ENCODE measurements around the gene EYA3. TPM values are rescaled to one million over a fixed set of nuclear protein-coding genes. Genes with fewer than 3 reads are reported as not detected.
"Not testable (repeated sequence)": the region's sequence is repeated elsewhere in the genome, so short reads cannot be mapped to it uniquely, and the experiment has no call there.

EYA3 gene
- total RNA-seq, 4 donors from 2014 or later: 8.2 to 11.9 (median 8.7) TPM

DNA sequence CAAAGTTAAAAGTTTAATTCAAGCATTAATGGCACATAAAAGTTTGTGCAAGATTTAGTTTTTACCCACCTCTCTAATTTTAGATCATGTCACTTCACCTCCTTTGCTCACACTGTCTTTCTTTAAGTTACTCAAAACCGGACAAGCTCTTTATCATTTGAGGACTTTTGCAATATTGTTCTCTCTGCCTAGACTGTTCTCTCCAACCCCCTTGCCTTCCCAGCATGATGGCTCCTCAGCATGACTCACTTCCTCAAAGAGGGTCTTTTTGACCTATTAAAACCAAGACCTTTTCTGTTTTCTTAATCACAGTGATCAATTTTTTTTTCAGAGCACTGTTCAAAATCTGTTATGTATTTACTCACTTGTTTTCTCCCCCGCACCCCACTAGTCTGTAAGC lies 67.3 kb downstream of the EYA3 start:
- 88% methylated on average over 2 of the region's 2 CpGs for WGBS
- Histone ChIP-seq H3K27me3 (no peaks in the 10 kb centered on the region), H3K36me3 (peaks cover 0 to 34% (median 18%) of the 10 kb centered on the region in 4 donors), H3K4me1 (no peaks in the 10 kb centered on the region), H3K9me3 (no peaks in the 10 kb centered on the region), H3K27ac (replicated peaks in 1 of 4) (no peak overlapping the region), H3K4me3 (no peak overlapping the region)
- intact Hi-C loops (cut with DNase I): no loop called here
- no peak for TF ChIP-seq POLR2AphosphoS5 (IDR thresholded peaks at IDR 0.05)
- TF ChIP-seq POLR2A (IDR thresholded peaks at IDR 0.05; ENCODE audit: low read depth): no peak
- TF ChIP-seq, protein P1, sequence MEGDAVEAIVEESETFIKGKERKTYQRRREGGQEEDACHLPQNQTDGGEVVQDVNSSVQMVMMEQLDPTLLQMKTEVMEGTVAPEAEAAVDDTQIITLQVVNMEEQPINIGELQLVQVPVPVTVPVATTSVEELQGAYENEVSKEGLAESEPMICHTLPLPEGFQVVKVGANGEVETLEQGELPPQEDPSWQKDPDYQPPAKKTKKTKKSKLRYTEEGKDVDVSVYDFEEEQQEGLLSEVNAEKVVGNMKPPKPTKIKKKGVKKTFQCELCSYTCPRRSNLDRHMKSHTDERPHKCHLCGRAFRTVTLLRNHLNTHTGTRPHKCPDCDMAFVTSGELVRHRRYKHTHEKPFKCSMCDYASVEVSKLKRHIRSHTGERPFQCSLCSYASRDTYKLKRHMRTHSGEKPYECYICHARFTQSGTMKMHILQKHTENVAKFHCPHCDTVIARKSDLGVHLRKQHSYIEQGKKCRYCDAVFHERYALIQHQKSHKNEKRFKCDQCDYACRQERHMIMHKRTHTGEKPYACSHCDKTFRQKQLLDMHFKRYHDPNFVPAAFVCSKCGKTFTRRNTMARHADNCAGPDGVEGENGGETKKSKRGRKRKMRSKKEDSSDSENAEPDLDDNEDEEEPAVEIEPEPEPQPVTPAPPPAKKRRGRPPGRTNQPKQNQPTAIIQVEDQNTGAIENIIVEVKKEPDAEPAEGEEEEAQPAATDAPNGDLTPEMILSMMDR (IDR thresholded peaks at IDR 0.05): no peak
- TF ChIP-seq EP300 (IDR thresholded peaks at IDR 0.05): no peak
- no peak for DNase-seq (ENCODE audit: extremely low spot score)

DNA sequence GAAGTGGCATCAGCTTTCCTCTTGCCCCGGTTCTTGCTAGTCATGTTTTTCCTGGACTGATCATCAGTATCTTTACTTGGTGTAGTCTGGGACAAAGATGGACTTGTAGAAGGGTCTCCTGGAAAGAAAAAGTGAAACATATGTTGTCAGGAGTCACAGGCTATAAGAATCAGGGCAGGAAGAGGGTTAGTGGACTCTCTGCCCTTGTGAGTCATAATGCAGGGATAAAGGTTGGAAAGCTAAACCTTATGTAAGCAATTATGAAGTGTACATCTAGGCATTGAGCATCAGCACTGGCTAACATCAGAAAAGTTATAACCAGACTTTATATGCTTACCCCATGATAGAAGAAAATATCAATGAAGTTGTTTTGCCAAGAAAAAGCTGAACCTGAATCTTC lies 77.4 kb downstream of the EYA3 start:
- TF ChIP-seq POLR2A (IDR thresholded peaks at IDR 0.05; ENCODE audit: low read depth) (no peak), EP300 (IDR thresholded peaks at IDR 0.05) (no peak), POLR2AphosphoS5 (IDR thresholded peaks at IDR 0.05) (no peak)
- TF ChIP-seq, protein P1 (IDR thresholded peaks at IDR 0.05): no peak
- Histone ChIP-seq H3K4me3 (no peak overlapping the region), H3K4me1 (no peaks in the 10 kb centered on the region), H3K27ac (replicated peaks in 1 of 4) (no peak overlapping the region), H3K9me3 (no peaks in the 10 kb centered on the region), H3K27me3 (no peaks in the 10 kb centered on the region), H3K36me3 (peaks cover 21 to 67% (median 59%) of the 10 kb centered on the region in 4 donors)
- no peak for DNase-seq (ENCODE audit: extremely low spot score)
- intact Hi-C loops (cut with DNase I): loop anchor here (1.0 kb wide), 1 partner anchor 47 kb away; no protein-coding TSS in a partner anchor
- WGBS: 88% methylated on average over 1 of the region's 1 CpG

DNA sequence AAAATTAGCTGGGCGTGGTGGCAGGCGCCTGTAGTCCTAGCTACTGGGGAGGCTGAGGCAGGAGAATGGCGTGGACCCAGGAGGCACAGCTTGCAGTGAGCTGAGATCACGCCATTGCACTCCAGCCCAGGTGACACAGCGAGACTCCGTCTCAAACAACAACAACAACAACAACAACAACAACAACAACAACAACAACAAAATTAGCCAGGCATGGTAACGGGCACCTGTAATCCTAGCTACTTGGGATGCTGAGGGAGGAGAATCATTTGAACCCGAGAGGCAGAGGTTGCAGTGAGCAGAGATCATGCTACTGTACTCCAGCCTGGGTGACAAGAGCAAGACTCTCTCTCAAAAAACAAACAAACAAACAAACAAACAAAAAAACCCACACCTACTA lies 85.3 kb downstream of the EYA3 start:
- DNase-seq (ENCODE audit: extremely low spot score); H3K4me3 ChIP-seq; H3K27ac ChIP-seq (replicated peaks in 1 of 4); H3K4me1 ChIP-seq; intact Hi-C loops (cut with DNase I); H3K27me3 ChIP-seq; H3K9me3 ChIP-seq: not testable (repeated sequence)
- peaks cover 22 to 82% (median 58%) of the 10 kb centered on the region in 4 donors for H3K36me3 ChIP-seq
- 95% methylated on average over 8 of the region's 8 CpGs for WGBS

DNA sequence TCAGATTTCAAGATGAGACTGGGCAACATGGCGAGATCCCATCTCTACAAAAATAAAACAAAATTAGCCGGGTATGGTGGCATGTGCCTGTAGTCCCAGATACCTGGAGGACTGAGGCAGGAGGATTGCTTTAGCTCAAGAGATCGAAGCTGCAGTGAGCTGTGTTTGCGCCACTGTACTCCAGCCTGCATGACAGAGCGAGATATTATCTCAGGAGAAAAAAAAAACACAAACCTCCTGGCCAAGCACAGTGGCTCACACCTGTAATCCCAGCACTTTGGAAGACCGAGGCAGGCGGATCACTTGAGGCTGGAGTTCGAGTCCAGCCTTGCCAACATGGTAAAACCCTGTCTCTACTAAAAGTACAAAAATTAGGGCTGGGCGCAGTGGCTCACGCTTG lies 85.8 kb downstream of the EYA3 start:
- 96% methylated on average over 10 of the region's 10 CpGs for WGBS
- no peak overlapping the region for H3K27ac ChIP-seq (replicated peaks in 1 of 4)
- no peaks in the 10 kb centered on the region for H3K27me3 ChIP-seq
- no peak for DNase-seq (ENCODE audit: extremely low spot score)
- no peak overlapping the region for H3K4me3 ChIP-seq
- H3K4me1 ChIP-seq: no peaks in the 10 kb centered on the region
- H3K36me3 ChIP-seq: peaks cover 27 to 88% (median 64%) of the 10 kb centered on the region in 4 donors
- intact Hi-C loops (cut with DNase I): no loop called here
- no peak for TF ChIP-seq POLR2A (IDR thresholded peaks at IDR 0.05; ENCODE audit: low read depth)
- no peak for TF ChIP-seq EP300 (IDR thresholded peaks at IDR 0.05)
- TF ChIP-seq, protein P1 (IDR thresholded peaks at IDR 0.05): no peak
- TF ChIP-seq POLR2AphosphoS5 (IDR thresholded peaks at IDR 0.05): no peak
- H3K9me3 ChIP-seq: no peaks in the 10 kb centered on the region

DNA sequence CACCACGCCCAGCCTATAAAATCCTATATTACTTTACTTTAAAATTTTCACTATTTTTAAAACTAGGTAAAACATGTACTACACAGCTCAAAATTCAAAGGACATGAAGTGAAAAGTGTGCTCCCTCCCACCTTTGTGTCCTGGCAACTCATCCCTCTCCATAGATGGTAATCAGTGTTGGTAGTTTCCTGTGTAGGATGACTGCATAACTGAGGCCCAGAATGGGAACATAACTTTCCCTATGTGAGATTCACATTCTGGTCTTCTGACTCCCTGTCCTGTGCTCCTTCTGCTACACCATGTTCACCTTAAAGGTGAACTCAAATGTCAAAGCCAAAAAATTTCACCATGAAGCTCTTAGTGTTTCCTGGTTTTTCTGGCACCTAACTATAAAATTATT lies 89.4 kb downstream of the EYA3 start:
- Histone ChIP-seq H3K27me3 (no peaks in the 10 kb centered on the region), H3K4me3 (no peak overlapping the region), H3K27ac (replicated peaks in 1 of 4) (no peak overlapping the region), H3K4me1 (no peaks in the 10 kb centered on the region), H3K36me3 (peaks cover 37 to 97% (median 74%) of the 10 kb centered on the region in 4 donors), H3K9me3 (no peaks in the 10 kb centered on the region)
- TF ChIP-seq EP300 (IDR thresholded peaks at IDR 0.05) (no peak), POLR2AphosphoS5 (IDR thresholded peaks at IDR 0.05) (no peak), POLR2A (IDR thresholded peaks at IDR 0.05; ENCODE audit: low read depth) (no peak)
- TF ChIP-seq, protein P1 (IDR thresholded peaks at IDR 0.05): no peak
- WGBS: 88% methylated on average over 1 of the region's 1 CpG
- intact Hi-C loops (cut with DNase I): no loop called here
- DNase-seq (ENCODE audit: extremely low spot score): no peak

DNA sequence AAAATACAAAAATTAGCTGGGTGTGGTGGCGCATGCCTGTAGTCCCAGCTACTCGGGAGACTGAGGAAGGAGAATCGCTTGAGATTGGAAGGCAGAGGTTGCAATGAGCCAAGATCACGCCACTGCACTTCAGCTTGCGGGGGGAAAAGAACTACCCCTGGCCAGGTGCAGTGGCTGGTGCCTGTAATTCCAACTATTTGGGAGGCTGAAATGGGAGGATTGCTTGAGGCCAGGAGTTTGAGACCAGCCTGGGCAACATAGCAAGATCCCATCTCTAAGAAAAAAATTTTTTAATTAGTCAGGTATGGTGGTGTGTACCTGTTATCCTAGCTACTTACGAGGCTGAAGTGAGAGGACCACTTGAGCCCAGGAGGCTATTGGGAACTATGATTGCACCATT lies 93.9 kb downstream of the EYA3 start:
- H3K4me3 ChIP-seq; H3K9me3 ChIP-seq; H3K27me3 ChIP-seq; intact Hi-C loops (cut with DNase I); H3K27ac ChIP-seq (replicated peaks in 1 of 4); DNase-seq (ENCODE audit: extremely low spot score): not testable (repeated sequence)
- WGBS: 99% methylated on average over 6 of the region's 6 CpGs
- Histone ChIP-seq H3K4me1 (peaks cover 0 to 12% (median 0%) of the 10 kb centered on the region in 4 donors), H3K36me3 (peaks cover 35 to 100% (median 74%) of the 10 kb centered on the region in 4 donors)
